ENCODE results near the gene PRR15. TPM values are rescaled to one million over a fixed set of nuclear protein-coding genes. Genes with fewer than 3 reads are reported as not detected.

PRR15 gene
- total and polyA plus RNA-seq, 2 experiments from 2014 or later = 42.0 to 47.4 TPM

DNA sequence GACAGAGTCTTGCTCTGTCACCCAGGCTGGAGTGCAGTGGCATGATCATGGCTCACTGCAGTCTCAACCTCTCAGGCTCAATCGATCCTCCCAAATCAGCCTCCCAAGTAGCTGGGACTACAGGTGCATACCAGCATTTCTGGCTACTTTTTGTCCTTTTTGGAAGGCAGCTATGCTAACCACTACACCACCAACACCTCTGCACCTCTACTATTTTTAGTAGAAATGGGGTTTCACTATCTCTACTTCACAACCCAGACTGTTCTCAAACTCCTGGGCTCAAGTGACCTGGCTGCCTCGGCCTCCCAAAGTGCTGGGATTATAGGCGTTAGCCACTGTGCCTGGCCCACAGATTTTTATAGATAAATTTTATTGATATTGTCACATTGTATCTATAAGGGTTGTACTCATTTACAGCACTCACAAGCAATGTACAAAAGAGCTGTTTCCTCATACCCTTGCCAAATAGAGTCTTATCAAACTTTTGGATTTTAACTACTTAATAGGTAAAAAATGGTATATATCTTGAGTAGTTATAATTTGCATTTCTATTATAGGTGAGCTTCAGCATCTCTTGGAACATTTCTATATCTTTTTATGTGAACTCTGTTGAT is 23.7 kb downstream of the PRR15 start:
- TF ChIP-seq EZH2phosphoT487 (IDR thresholded peaks at IDR 0.05; ENCODE audit: low read depth, severe bottlenecking, unreplicated experiment) = no peak
- TF ChIP-seq, protein P1, sequence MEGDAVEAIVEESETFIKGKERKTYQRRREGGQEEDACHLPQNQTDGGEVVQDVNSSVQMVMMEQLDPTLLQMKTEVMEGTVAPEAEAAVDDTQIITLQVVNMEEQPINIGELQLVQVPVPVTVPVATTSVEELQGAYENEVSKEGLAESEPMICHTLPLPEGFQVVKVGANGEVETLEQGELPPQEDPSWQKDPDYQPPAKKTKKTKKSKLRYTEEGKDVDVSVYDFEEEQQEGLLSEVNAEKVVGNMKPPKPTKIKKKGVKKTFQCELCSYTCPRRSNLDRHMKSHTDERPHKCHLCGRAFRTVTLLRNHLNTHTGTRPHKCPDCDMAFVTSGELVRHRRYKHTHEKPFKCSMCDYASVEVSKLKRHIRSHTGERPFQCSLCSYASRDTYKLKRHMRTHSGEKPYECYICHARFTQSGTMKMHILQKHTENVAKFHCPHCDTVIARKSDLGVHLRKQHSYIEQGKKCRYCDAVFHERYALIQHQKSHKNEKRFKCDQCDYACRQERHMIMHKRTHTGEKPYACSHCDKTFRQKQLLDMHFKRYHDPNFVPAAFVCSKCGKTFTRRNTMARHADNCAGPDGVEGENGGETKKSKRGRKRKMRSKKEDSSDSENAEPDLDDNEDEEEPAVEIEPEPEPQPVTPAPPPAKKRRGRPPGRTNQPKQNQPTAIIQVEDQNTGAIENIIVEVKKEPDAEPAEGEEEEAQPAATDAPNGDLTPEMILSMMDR (IDR thresholded peaks at IDR 0.05; ENCODE audit: poor library complexity) = no peak
- TF ChIP-seq EZH2 (IDR thresholded peaks at IDR 0.05; ENCODE audit: borderline replicate concordance) = no peak
- Histone ChIP-seq H3K27me3 (no peaks in the 10 kb centered on the region), H3K79me2 (no peaks in the 10 kb centered on the region), H3K4me3 (no peak overlapping the region), H2AFZ (no peak overlapping the region), H3K27ac (no peak overlapping the region), H3K4me2 (no peak overlapping the region), H4K20me1 (ENCODE audit: insufficient read depth, poor library complexity, severe bottlenecking) (no peaks in the 10 kb centered on the region), H3K36me3 (replicated peaks; ENCODE audit: insufficient read depth, low read depth) (no peaks in the 10 kb centered on the region), H3K9me3 (ENCODE audit: low read depth) (no peaks in the 10 kb centered on the region), H3K9me2 (replicated peaks; ENCODE audit: insufficient read depth) (no peaks in the 10 kb centered on the region), H3K4me1 (ENCODE audit: insufficient read depth) (peaks cover 4% of the 10 kb centered on the region)
- no peak for DNase-seq (ENCODE audit: low spot score)
- 77% methylated on average over 3 of the region's 3 CpGs for WGBS (ENCODE audit: low lambda C conversion rate, missing lambda C conversion rate)

DNA sequence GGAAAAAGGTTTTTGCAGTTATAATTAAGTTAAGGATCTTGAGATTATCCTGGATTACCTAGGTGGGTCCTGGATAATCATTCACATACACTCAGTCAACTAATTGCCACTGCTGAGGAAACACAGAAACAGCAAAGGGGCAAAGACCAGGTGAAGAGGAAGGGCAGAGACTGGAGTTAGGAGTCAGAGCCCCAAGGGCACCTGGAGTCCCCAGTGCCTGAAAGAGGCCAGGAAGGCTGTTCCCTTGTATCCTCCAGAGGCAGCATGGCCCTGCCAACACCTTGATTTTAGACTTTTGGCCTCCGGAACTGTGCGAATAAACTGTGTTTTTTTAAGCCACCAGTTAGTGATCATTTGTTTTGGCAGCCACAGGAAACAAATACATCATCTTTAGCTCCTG is 24.6 kb downstream of the PRR15 start:
- no peaks in the 10 kb centered on the region for H3K9me2 ChIP-seq (replicated peaks; ENCODE audit: insufficient read depth)
- no peaks in the 10 kb centered on the region for H3K36me3 ChIP-seq (replicated peaks; ENCODE audit: insufficient read depth, low read depth)
- peak overlapping the region; percentile 31 for H3K27ac ChIP-seq
- H2AFZ ChIP-seq = no peak overlapping the region
- no peak for DNase-seq (ENCODE audit: low spot score)
- TF ChIP-seq EZH2phosphoT487 (IDR thresholded peaks at IDR 0.05; ENCODE audit: low read depth, severe bottlenecking, unreplicated experiment) = no peak
- TF ChIP-seq, protein P1 (IDR thresholded peaks at IDR 0.05; ENCODE audit: poor library complexity) = no peak
- TF ChIP-seq EZH2 (IDR thresholded peaks at IDR 0.05; ENCODE audit: borderline replicate concordance) = no peak
- H3K27me3 ChIP-seq = no peaks in the 10 kb centered on the region
- no peak overlapping the region for H3K4me3 ChIP-seq
- H3K4me1 ChIP-seq (ENCODE audit: insufficient read depth) = peaks cover 4% of the 10 kb centered on the region
- 66% methylated on average over 2 of the region's 2 CpGs for WGBS (ENCODE audit: low lambda C conversion rate, missing lambda C conversion rate)
- no peaks in the 10 kb centered on the region for H3K9me3 ChIP-seq (ENCODE audit: low read depth)
- no peaks in the 10 kb centered on the region for H3K79me2 ChIP-seq
- no peak overlapping the region for H3K4me2 ChIP-seq
- H4K20me1 ChIP-seq (ENCODE audit: insufficient read depth, poor library complexity, severe bottlenecking) = no peaks in the 10 kb centered on the region

DNA sequence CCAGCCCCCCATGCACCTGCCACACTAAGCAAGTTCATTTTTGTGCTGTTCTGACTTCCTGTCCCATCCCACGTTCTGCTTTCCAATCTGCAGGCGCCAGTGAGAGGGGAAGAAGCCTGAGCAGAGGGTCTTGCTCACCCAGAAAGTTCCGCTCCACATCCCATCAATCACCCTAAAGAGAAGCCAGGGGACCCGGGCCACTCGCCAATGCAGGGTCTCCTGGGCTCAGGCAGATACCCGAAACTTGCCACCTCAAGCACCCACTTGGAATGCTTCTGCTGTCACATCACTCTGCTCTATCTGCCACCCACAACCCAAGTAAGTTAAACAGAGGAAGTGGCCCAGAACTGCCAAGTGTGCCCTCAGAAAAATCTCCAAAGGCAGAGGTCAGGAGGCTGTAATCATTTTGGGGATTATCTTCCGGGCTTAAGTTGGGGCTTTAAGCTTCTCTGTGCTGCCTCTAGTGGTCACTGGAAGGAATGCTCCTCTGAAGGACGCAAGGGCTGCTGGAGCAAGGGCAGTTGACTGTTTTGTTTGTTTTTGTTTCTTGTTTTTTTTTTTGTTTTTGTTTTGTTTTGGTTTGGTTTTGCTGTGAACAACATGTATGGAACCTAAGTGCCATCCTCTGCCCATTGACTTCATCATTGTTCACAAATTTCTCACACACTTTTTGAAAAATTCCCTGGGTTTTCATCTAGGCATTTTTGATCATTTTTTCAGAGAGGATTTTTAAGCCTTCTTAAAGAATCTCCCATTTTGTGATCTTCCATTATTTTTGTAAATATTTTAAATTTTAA is 25.5 kb downstream of the PRR15 start:
- Histone ChIP-seq H3K36me3 (replicated peaks; ENCODE audit: insufficient read depth, low read depth) (no peaks in the 10 kb centered on the region), H2AFZ (no peak overlapping the region), H3K4me3 (no peak overlapping the region), H3K79me2 (no peaks in the 10 kb centered on the region), H3K27me3 (no peaks in the 10 kb centered on the region), H3K27ac (no peak overlapping the region), H3K4me1 (ENCODE audit: insufficient read depth) (peaks cover 4% of the 10 kb centered on the region), H3K9me3 (ENCODE audit: low read depth) (no peaks in the 10 kb centered on the region), H3K4me2 (no peak overlapping the region), H4K20me1 (ENCODE audit: insufficient read depth, poor library complexity, severe bottlenecking) (no peaks in the 10 kb centered on the region), H3K9me2 (replicated peaks; ENCODE audit: insufficient read depth) (no peaks in the 10 kb centered on the region)
- DNase-seq (ENCODE audit: low spot score) = peak; percentile 61
- WGBS (ENCODE audit: low lambda C conversion rate, missing lambda C conversion rate) = 84% methylated on average over 8 of the region's 8 CpGs
- TF ChIP-seq, protein P1 (IDR thresholded peaks at IDR 0.05; ENCODE audit: poor library complexity) = peak; percentile 60
- TF ChIP-seq EZH2 (IDR thresholded peaks at IDR 0.05; ENCODE audit: borderline replicate concordance) = no peak
